MM.1S (cell line): ENCODE results near the gene GNAT2.

Experiments
- DNase-seq: peaks from one replicate; pipeline ENCODE4 v3.0.0-alpha.2; 2015
- H2AFZ ChIP-seq: fragments of 300-600 bp; sonication (generic); 2 replicates; pipeline ENCODE4 v1.6.0; 2016; ENCODE audit warnings: antibody characterized with exemption, low read length
- H3F3A ChIP-seq: fragments of 300-600 bp; sonication (generic); 2 replicates; pipeline ENCODE4 v1.6.1; 2016; ENCODE audit warnings: mild to moderate bottlenecking, antibody characterized with exemption, low read length, moderate library complexity, mixed read lengths; ENCODE audit not compliant: insufficient read depth
- H3K27ac ChIP-seq: fragments of 300-600 bp; sonication (generic); 2 replicates; pipeline ENCODE4 v1.5.1; 2016; ENCODE audit warnings: mild to moderate bottlenecking, low read length
- H3K27me3 ChIP-seq: fragments of 300-600 bp; sonication (generic); replicated peaks from 2 replicates; pipeline ENCODE4 v1.6.0; 2016; ENCODE audit warnings: low read length; ENCODE audit not compliant: insufficient read depth
- H3K36me3 ChIP-seq: fragments of 300-600 bp; sonication (generic); replicated peaks from 2 replicates; pipeline ENCODE4 v1.6.1; 2016; ENCODE audit warnings: mild to moderate bottlenecking, low read length, mixed read lengths; ENCODE audit not compliant: insufficient read depth
- H3K4me1 ChIP-seq: fragments of 300-600 bp; sonication (generic); 2 replicates; pipeline ENCODE4 v1.6.1; 2016; ENCODE audit warnings: low read length, mixed read lengths
- H3K4me2 ChIP-seq: fragments of 300-600 bp; sonication (generic); 2 replicates; pipeline ENCODE4 v1.6.0; 2016; ENCODE audit warnings: low read depth, low read length
- H3K4me3 ChIP-seq: fragments of 300-600 bp; sonication (generic); 2 replicates; pipeline ENCODE4 v1.5.1; 2016; ENCODE audit warnings: low read length, mixed read lengths
- H3K79me2 ChIP-seq: fragments of 300-600 bp; sonication (generic); 2 replicates; pipeline ENCODE4 v1.6.1; 2016; ENCODE audit warnings: mixed run types, low read length, mixed read lengths
- H3K9ac ChIP-seq: fragments of 300-600 bp; sonication (generic); 2 replicates; pipeline ENCODE4 v1.6.1; 2016; ENCODE audit warnings: low read length, mixed read lengths
- H3K9me2 ChIP-seq: fragments of 300-600 bp; sonication (generic); replicated peaks from 2 replicates; pipeline ENCODE4 v1.6.1; 2016; ENCODE audit warnings: mild to moderate bottlenecking, low read length, mixed read lengths; ENCODE audit not compliant: insufficient read depth
- H3K9me3 ChIP-seq: fragments of 300-600 bp; sonication (generic); replicated peaks from 2 replicates; pipeline ENCODE4 v1.6.1; 2016; ENCODE audit warnings: mild to moderate bottlenecking, low read length, mixed read lengths; ENCODE audit not compliant: insufficient read depth
- H4K20me1 ChIP-seq: fragments of 300-600 bp; sonication (generic); 2 replicates; pipeline ENCODE4 v1.6.1; 2016; ENCODE audit warnings: mild to moderate bottlenecking, low read length, moderate library complexity, mixed read lengths; ENCODE audit not compliant: insufficient read depth
- EZH2 ChIP-seq: fragments of 300-600 bp; sonication (generic); optimal IDR thresholded peaks from 2 replicates; pipeline ENCODE3; 2017; ENCODE audit warnings: low read depth, mild to moderate bottlenecking, antibody characterized with exemption, low read length, mixed read lengths
- EZH2phosphoT487 ChIP-seq: fragments of 300-600 bp; sonication (generic); IDR thresholded peaks from 2 replicates; pipeline ENCODE4 v1.6.1; 2018; ENCODE audit warnings: antibody characterized with exemption, low read length
- TF ChIP-seq, protein P1 (sequence below): fragments of 300-600 bp; sonication (generic); IDR thresholded peaks from 2 replicates; pipeline ENCODE4 v1.5.1; 2016; ENCODE audit warnings: antibody characterized with exemption, low read length, mixed read lengths

The GNAT2 gene

GRCh38 chr1:109641861-109642260 is 22.4 kb upstream of the GNAT2 start:
- Histone ChIP-seq H3K9ac (no peak overlapping the region), H3K79me2 (no peaks in the 10 kb centered on the region), H3K9me2 (no peaks in the 10 kb centered on the region), H3K36me3 (no peaks in the 10 kb centered on the region), H3K4me2 (no peak overlapping the region), H3K4me3 (no peak overlapping the region), H3K9me3 (no peaks in the 10 kb centered on the region), H3K27ac (no peak overlapping the region), H3F3A (no peaks in the 10 kb centered on the region), H4K20me1 (no peaks in the 10 kb centered on the region), H2AFZ (no peak overlapping the region), H3K27me3 (no peaks in the 10 kb centered on the region), H3K4me1 (0 out of 2 replicates have a peak, but pooled peaks cover 3% of the 10 kb centered on the region)
- TF ChIP-seq EZH2phosphoT487 (no peak), EZH2 (no peak)
- TF ChIP-seq, protein P1, sequence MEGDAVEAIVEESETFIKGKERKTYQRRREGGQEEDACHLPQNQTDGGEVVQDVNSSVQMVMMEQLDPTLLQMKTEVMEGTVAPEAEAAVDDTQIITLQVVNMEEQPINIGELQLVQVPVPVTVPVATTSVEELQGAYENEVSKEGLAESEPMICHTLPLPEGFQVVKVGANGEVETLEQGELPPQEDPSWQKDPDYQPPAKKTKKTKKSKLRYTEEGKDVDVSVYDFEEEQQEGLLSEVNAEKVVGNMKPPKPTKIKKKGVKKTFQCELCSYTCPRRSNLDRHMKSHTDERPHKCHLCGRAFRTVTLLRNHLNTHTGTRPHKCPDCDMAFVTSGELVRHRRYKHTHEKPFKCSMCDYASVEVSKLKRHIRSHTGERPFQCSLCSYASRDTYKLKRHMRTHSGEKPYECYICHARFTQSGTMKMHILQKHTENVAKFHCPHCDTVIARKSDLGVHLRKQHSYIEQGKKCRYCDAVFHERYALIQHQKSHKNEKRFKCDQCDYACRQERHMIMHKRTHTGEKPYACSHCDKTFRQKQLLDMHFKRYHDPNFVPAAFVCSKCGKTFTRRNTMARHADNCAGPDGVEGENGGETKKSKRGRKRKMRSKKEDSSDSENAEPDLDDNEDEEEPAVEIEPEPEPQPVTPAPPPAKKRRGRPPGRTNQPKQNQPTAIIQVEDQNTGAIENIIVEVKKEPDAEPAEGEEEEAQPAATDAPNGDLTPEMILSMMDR = no peak
- no peak for DNase-seq

GRCh38 chr1:109641078-109641740 is 21.8 kb upstream of the GNAT2 start:
- Histone ChIP-seq H3F3A (no peaks in the 10 kb centered on the region), H3K27ac (no peak overlapping the region), H3K36me3 (no peaks in the 10 kb centered on the region), H3K4me2 (no peak overlapping the region), H3K79me2 (no peaks in the 10 kb centered on the region), H3K27me3 (no peaks in the 10 kb centered on the region), H2AFZ (no peak overlapping the region), H3K9me3 (no peaks in the 10 kb centered on the region), H3K4me3 (no peak overlapping the region), H3K9ac (no peak overlapping the region), H3K4me1 (peaks cover 5% of the 10 kb centered on the region; the same call in 1 of the 2 replicates), H3K9me2 (no peaks in the 10 kb centered on the region), H4K20me1 (no peaks in the 10 kb centered on the region)
- TF ChIP-seq, protein P1 = no peak
- no peak for TF ChIP-seq EZH2
- no peak for TF ChIP-seq EZH2phosphoT487
- DNase-seq = no peak

- H3K27ac ChIP-seq = no peak overlapping the region
Observed at GRCh38 chr1:109640285-109640865, 21.0 kb upstream of the GNAT2 start.

More at GRCh38 chr1:109640285-109640865, 21.0 kb upstream of the GNAT2 start:
- H3K9me3 ChIP-seq = no peaks in the 10 kb centered on the region
- no peaks in the 10 kb centered on the region for H3K36me3 ChIP-seq
- no peaks in the 10 kb centered on the region for H3K27me3 ChIP-seq
- H3K79me2 ChIP-seq = no peaks in the 10 kb centered on the region
- H3K4me1 ChIP-seq = peaks cover 13% of the 10 kb centered on the region
- H2AFZ ChIP-seq = 0 out of 2 replicates have a peak overlapping the region, but pooled peaks have one; percentile 27
- no peak overlapping the region for H3K9ac ChIP-seq
- DNase-seq = peak; percentile 60
- H3F3A ChIP-seq = no peaks in the 10 kb centered on the region
- no peaks in the 10 kb centered on the region for H3K9me2 ChIP-seq
- TF ChIP-seq, protein P1 = peak; percentile 74
- TF ChIP-seq EZH2phosphoT487 = no peak
- no peaks in the 10 kb centered on the region for H4K20me1 ChIP-seq
- no peak overlapping the region for H3K4me2 ChIP-seq
- H3K4me3 ChIP-seq = no peak overlapping the region
